GM18499 (cell line): Measurements from ENCODE around the gene RETREG2.

Source experiments
- ATAC-seq: cut with Tn5 transposase; IDR thresholded peaks from one replicate; pipeline ENCODE4 v1.9.1; 2021; ENCODE audit warnings: moderate number of reproducible peaks; ENCODE audit not compliant: insufficient read depth, unreplicated experiment

RETREG2 gene, protein sequence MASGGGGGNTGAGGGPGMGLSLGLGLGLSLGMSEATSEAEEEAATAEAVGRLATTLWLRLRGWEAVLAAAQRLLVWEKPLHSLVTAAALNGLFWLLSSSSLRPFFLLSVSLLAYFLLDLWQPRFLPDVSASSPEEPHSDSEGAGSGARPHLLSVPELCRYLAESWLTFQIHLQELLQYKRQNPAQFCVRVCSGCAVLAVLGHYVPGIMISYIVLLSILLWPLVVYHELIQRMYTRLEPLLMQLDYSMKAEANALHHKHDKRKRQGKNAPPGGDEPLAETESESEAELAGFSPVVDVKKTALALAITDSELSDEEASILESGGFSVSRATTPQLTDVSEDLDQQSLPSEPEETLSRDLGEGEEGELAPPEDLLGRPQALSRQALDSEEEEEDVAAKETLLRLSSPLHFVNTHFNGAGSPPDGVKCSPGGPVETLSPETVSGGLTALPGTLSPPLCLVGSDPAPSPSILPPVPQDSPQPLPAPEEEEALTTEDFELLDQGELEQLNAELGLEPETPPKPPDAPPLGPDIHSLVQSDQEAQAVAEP

GRCh38 chr2:219177552-219178376 lies at the start of gene RETREG2:
TSS of gene RETREG2 (plus strand) at chr2:219178275. CDS start at chr2:219178353, 78 bp downstream.
- no peak for ATAC-seq

DNA sequence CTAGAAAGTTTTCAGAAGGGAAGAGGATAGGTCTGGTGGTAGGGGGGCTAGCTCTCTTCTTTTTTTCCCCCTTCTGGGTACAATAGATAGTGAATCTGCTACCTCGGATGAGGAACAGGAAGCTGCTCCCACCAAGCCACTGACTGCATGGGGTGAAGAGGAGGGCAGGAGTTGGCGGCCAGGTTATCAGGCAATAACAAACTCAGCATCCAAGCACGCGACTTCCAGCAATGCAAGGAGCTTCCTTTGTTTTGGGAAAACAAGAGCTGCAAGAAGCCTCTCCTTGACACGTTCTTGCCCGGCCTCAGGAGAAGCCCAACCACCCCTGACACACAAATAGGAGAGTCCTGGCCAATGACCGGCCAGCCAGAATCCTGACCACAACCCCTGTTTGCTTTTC lies 49.7 kb upstream of the RETREG2 start:
- no peak for ATAC-seq

DNA sequence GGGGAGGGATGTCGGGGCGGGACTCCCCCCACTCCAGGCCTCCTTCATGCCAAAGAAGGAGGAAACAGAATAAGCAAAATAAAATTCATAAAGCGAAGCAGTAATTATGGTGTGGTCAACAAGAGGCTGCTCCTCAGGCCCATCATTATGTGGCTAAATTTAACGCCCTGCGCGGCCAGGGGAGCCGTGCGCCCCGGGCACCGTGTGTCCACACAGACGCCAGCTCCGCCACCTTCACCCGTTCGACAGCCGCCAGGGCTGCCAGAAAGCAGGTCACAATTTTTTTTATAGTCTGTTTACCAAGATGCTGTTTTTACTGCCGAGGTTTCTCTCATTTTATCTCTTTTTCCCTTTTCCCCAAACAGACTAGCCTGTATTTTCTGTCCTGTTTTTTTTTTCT lies 48.5 kb upstream of the RETREG2 start:
- no peak for ATAC-seq

DNA sequence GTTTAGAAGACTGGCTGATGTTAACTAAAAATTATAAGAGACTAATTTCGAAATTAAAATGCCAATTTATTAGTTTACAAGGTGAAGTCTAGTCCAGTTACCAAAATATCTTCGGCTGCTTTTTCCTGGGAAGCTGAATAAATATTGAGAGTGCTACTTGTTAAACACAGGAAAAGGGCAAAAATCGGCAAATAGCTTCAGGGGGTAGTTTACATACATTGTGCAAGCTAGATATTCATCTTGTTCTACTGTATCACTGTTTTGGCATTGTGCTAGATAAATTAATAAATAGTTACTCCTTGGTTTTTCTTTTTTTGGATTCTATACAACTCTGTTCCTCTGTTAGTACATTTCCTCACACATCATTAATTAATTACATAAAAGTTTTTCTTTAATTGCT lies 46.7 kb upstream of the RETREG2 start:
- no peak for ATAC-seq

- ATAC-seq, result no peak
Observed at GRCh38 chr2:219131744-219132143, 46.3 kb upstream of the RETREG2 start.

GRCh38 chr2:219133976-219134375 lies 44.1 kb upstream of the RETREG2 start:
- no peak for ATAC-seq

DNA sequence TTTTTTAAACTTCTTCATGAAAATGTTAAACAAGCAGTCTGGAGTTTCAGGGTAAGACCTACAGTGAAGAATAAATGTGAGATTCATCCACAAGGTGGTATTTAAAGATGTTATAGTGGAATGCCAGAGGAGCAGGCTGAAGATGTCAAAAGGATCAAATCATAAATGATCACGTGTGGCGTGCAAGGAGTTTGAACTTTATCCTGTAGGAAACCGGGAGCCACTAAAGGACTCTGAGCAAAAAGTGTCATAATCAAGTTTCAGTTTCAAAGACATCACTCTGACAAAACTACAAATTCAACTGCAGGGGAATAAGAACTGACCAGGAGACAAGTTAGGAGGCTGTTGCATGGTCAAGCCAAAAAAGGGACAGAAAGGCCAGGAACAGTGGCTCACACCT lies 37.4 kb upstream of the RETREG2 start:
- no peak for ATAC-seq

DNA sequence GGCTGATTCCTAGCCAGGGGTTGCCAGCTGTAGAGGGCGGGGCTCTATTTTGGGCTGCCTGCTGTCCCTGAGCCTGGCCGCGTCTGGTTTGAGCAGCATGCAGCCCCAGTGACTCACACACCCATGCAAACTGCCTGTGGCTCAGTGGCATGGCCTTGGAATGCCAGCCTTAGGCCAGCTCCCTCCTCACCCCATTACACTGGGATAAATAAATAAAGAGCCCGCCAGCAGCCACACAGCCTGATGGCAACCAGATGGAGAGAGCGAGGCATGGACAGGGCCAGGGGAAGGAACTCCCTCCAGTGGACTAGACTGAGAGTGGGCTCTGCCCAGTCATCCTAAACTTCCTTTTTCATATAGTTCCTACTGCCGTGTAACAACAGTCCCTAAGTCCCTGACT lies 35.7 kb upstream of the RETREG2 start:
- no peak for ATAC-seq

- no peak for ATAC-seq
Observed at GRCh38 chr2:219149667-219150066, 28.4 kb upstream of the RETREG2 start.

DNA sequence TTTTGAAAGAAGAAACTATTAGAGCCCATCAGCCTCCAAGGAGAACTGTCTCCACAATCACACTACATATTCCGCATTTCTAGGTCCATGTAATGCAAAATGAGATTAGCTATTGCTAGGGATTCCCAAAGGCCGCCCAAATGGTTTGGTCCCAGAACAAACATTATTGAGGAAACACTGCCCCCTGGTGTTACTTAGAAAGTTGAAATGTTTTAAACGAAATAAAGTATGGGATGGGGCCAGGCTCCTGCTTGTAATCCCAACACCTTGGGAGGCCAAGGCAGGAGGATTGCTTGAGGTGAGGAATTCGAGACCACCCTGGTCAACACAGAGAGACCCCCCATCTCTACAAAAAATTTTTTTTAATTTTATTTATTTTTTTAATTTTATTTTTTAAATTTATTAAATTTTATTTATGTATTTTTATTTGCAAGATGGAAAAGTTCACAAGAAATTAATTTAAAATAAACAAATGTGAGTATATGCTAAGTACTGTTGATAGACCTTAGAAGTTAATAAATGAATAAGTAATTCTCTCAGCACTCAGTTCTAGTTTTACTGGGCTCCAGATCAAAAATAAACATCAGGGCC lies 22.9 kb upstream of the RETREG2 start:
- ATAC-seq, result no peak

DNA sequence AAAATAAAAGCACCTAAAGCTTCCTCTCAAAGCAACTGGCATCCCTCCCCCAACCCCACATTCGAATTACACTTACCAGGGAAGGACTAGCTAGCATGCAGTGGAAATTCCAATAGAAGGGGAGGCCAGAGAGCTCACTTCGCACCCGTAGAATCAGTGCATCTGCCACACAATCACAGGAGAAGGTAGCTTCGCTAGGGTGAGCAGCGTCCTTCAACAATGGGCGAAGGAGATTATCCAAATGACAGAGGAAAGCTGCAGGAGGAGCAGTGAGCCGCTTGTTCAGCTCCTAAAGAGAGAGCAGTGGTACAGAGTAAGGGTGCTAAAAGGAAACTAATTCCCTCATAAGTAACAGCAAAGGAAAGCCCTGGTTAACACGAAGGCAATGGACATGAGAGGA lies 20.7 kb upstream of the RETREG2 start:
- ATAC-seq, result no peak

GRCh38 chr2:219158025-219158424 lies 20.1 kb upstream of the RETREG2 start:
- no peak for ATAC-seq

DNA sequence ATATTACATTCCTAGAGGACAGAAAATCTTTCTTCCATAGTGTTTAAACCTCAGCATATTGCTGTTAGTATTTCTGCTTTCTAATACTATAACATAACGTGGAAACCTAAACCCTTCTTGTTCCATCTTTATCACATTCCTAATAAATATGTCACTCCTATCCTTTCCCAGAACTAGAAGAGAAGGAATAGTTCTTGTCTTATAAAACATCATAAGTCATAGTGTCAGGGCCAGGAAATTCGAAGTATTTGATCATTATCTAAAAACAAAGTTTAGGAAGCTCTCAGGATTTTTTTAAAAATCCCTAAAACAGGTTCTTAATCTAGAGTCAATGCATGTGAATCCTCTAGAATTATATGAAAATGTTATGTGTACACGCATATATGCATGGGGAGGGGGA lies 19.5 kb upstream of the RETREG2 start:
- ATAC-seq, result no peak

DNA sequence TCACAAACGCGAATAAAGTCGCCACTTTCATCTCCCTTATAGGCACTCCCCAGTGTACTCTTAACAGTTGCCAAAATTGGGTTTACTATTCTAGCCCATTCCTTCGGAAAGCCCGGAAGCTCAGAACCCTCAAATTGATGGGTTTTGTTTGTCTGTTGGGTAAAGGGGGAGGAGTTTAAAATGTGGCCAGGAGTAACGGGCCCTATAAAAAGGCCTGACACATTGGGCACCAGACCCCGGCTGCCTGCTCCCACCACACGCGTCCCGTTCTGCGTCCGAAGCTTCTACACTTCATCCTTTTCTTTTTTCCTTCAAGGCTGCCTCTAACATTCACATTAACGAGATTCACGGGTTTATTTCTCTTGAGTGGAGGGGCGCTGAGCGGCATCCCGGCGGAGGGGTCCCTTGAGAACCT lies 18.3 kb upstream of the RETREG2 start:
- ATAC-seq, result no peak

GRCh38 chr2:219160186-219161017 lies 17.7 kb upstream of the RETREG2 start, which contains the start of gene NHEJ1:
TSS of gene NHEJ1 (minus strand) at chr2:219160815. CDS start at chr2:219158362, 2,453 bp downstream.
- ATAC-seq, result peak; percentile 80

DNA sequence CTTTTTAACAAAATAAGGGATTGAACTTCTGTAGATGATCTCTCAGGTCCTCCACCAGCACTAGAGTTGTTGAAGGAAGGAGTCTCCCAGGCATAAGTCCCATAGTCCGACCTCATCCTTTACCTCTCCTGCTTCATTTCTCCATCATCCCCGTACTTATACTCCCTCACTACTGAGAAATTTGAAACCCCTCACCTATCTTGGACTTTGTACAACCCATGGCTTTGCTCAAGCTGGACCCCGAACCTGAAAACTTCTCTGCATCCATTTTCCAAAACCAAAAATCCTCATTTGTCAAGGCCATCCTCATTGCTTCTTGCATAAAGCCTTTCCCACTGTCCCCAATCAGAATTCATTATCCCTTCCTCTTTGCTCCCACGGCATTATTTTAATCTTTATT lies 17.0 kb upstream of the RETREG2 start:
- no peak for ATAC-seq

- no peak for ATAC-seq
Observed at GRCh38 chr2:219163156-219163555, 14.9 kb upstream of the RETREG2 start.

DNA sequence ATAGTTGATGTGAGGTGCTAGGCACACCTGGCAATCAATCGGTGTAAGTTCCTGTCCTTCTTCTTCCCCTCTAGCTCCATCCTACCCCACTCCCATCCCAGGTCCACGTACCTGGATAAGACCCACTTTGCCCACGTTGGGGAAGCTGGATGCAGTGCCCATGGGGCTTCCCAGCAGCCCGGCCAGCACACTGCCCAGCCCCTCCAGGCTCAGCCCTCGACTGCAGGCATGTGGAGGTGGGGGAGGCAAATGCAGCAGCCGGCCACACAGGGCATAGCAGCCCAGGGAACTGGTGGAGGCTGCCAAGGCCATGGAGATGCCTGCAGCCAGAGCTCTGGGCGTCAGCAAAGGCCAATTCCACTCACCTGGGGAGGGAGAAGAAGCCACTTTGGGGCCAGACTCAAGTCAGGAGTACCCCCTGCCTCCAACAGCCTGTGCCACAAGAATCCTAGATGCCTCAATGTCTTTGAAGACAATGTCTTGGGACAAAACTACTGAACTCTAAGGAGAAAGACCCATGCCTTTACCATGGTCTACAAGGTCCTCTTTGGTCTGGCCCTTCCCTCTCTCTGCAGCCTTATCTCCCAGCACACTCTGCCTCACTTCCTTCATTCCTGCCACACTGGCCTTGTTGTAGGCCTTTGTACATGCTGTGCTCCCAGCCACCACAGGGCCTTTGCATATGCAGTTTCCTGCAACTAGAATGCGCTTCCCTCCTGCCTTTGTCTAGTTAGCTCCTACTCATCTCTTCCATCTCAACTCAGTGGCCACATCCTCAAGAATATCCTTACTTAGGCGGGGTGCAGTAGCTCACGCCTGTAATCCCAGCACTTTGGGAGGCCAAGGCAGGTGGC lies 12.8 kb upstream of the RETREG2 start:
- ATAC-seq, result no peak

GRCh38 chr2:219167997-219168396 lies 10.1 kb upstream of the RETREG2 start:
- no peak for ATAC-seq
